BJ (cell line): ENCODE data around the gene ZNF284. TPM values are rescaled to one million over a fixed set of nuclear protein-coding genes. Genes with fewer than 3 reads are reported as not detected.

Experiments
- CTCF ChIA-PET: fragments of 350-600 bp; formaldehyde crosslinking; extraction: SDS; loops from one replicate; lab custom pipeline; 2021; ENCODE audit warnings: antibody characterized with exemption, inconsistent platforms; lab: Yijun Ruan, JAX
- POLR2A ChIA-PET: fragments of 300-600 bp; sonication (Branson Sonifier 250); formaldehyde crosslinking; extraction: SDS; loops from one replicate; lab custom pipeline; 2021; ENCODE audit warnings: antibody characterized with exemption; lab: Charles Lee
- DNase-seq: peaks from one replicate; pipeline ENCODE4 v3.0.0-alpha.2; 2011; ENCODE audit warnings: low read depth
- H3K27me3 ChIP-seq: 2 replicates; pipeline ENCODE4 v1.6.0; 2011; ENCODE audit warnings: low read length; ENCODE audit not compliant: control insufficient read depth, insufficient read depth
- H3K36me3 ChIP-seq: 2 replicates; pipeline ENCODE4 v1.5.1; 2011; ENCODE audit warnings: low read length; ENCODE audit not compliant: control insufficient read depth, insufficient read depth
- H3K4me3 ChIP-seq: 2 replicates; pipeline ENCODE4 v1.5.1; 2011; ENCODE audit warnings: low read depth, mild to moderate bottlenecking, control low read depth, low read length
- CTCF ChIP-seq: IDR thresholded peaks from 2 replicates; pipeline ENCODE4 v1.5.1; 2011; ENCODE audit warnings: low read depth, mild to moderate bottlenecking, control low read depth, inconsistent platforms, low read length, moderate library complexity; ENCODE audit not compliant: insufficient read depth
- polyA plus RNA-seq: library from polyadenylated mRNA; depleted of rRNA; stranded (reverse); fragments of >200 nt; gene quantifications from 2 replicates; pipeline ENCODE4 v1.2.3, GENCODE V29; 2011

ZNF284 gene
- polyA plus RNA-seq, 1 experiment, result 1.0 TPM

- TF ChIP-seq CTCF, result no peak
- H3K4me3 ChIP-seq, result no peak overlapping the region
- H3K27me3 ChIP-seq, result no peaks in the 10 kb centered on the region
- ChIA-PET CTCF (no interaction called here), POLR2A (no interaction called here)
- H3K36me3 ChIP-seq, result no peaks in the 10 kb centered on the region
- DNase-seq, result no peak
Measured at GRCh38 chr19:44092108-44092507, 20.1 kb downstream of the ZNF284 start.

DNA sequence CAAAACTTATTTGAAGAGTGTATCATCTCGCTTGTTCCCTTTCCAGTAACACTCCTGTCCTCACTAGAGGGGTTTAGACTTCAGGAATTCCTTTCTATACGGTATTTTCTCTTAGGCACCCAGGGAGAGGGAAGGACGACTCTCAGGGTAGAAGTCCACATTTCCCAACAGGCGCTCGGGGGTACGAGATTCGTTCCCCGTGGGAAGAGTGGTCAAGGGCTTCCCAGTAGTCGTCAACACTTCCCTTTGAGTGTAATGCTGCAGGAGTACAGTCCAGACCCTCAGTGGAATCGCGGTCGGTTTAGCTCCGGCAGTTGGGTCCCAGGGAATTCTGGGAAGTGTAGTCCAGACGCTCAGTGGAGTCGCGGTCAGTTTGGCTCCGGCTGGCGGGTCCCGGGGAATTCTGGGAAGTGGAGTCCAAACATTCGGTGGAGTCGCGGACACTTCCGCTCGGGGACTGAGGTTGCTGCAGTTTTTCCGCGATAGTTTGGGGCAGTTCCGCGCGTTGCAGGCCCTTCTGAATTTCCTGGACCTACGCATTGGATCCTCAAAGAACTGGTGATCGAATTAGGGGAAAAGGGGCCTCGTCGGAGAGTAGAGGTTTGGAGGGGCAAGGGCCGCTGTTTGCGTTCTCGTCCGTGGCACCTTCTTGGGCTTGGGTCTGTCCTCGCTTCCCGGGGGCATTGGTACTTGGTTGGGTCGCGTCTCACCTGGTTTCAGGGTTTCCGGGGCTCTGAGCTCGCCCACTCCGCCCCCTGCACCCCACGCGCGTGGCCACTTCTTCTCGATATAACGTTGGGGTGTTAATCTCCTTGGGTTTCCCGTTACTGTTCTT lies 22.2 kb downstream of the ZNF284 start, which contains the start of gene ZNF224:
TSS of gene ZNF224 (plus strand) at position 431 of the 835 bp plus-strand sequence. CDS start 3,513 bp downstream, outside the sequence.
- Histone ChIP-seq H3K27me3 (no peaks in the 10 kb centered on the region), H3K36me3 (no peaks in the 10 kb centered on the region), H3K4me3 (peak within 1 kb of the TSS; percentile 78)
- peak; percentile 65 for DNase-seq
- ChIA-PET POLR2A (no interaction called here), CTCF (interaction anchor here (0.5 to 1.0 kb wide), 2 partner anchors 45 to 564 kb away, joined by 3 to 4 read pairs; no protein-coding TSS in a partner anchor)
- no peak for TF ChIP-seq CTCF

GRCh38 chr19:44107751-44108150 lies 35.8 kb downstream of the ZNF284 start:
- DNase-seq, result no peak
- POLR2A ChIA-PET, result no interaction called here
- no peaks in the 10 kb centered on the region for H3K27me3 ChIP-seq
- H3K36me3 ChIP-seq, result peaks cover 8% of the 10 kb centered on the region
- no peak overlapping the region for H3K4me3 ChIP-seq
- TF ChIP-seq CTCF, result no peak
- CTCF ChIA-PET, result interaction anchor here (1.3 kb wide), 1 partner anchor 13 kb away, joined by 3 read pairs; no protein-coding TSS in a partner anchor

DNA sequence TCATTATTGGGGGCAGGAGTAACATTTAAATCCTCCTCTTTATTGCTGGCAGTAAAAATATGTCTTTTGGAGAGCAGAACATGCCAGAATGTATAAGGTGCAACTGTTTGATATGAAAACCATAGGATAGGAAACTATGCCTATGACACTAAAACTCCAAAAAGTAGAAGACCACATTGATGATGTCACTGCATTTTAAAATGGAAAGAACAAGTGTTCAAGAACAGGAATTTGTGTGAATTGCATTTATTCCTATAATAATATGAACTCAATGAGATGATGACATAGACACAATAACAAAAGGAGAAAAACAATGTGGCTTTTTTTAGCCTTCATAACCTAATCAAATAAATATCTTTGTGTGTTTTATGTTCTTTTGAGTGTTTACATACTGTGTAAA lies 37.5 kb downstream of the ZNF284 start:
- no peaks in the 10 kb centered on the region for H3K27me3 ChIP-seq
- ChIA-PET CTCF (no interaction called here), POLR2A (no interaction called here)
- TF ChIP-seq CTCF, result no peak
- H3K36me3 ChIP-seq, result peaks cover 8% of the 10 kb centered on the region
- no peak for DNase-seq
- no peak overlapping the region for H3K4me3 ChIP-seq

DNA sequence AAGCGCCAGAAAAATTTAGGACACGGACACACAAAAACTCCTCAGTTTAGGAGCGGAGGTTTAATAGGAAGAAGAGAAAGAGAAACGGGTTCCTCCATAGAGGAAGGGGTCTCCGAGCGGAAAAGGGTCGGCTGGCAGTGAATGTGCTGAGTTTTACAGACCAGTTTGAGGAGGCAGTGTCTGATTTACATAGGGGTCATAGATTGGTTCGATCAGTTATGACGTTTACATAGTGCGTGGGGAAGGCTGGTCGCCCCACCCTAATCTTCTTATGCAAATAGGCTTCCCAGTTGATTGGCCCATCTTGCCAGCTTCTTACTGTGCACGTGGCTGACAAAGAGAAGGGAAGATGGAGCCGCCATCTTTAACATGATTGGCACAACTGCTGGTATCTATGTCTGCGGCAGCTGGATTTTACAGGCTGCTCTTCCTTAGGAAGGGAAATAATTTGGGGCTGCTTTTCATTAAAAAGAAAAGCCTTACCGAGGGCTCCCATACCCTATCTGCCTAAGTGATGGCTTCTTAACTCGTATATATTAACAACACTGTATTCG lies 40.0 kb downstream of the ZNF284 start:
- POLR2A ChIA-PET, result no interaction called here
- peak overlapping the region; percentile 75 for H3K4me3 ChIP-seq
- CTCF ChIA-PET, result interaction anchor here (1.0 kb wide), 1 partner anchor 301 kb away, joined by 3 read pairs; no protein-coding TSS in a partner anchor
- no peaks in the 10 kb centered on the region for H3K27me3 ChIP-seq
- peak; percentile 28 for DNase-seq
- peaks cover 5% of the 10 kb centered on the region for H3K36me3 ChIP-seq
- no peak for TF ChIP-seq CTCF
